ENCODE measurements around the gene TMEM147.

GRCh38 chr19:35533822-35534392, 11.5 kb upstream of the TMEM147 start:
- TF ChIP-seq POLR2A (IDR thresholded peaks at IDR 0.05; ENCODE audit: low read depth, low read length) (no peak), CTCF (IDR thresholded peaks at IDR 0.05; ENCODE audit: extremely low read depth in 1 of 2, insufficient read depth in 1 of 2, low read depth in 1 of 2, low read length in 2 of 2) (no peak), POLR2AphosphoS5 (IDR thresholded peaks at IDR 0.05; ENCODE audit: insufficient read depth, low read depth, low read length) (no peak)
